ENCODE results near the gene PLEKHG4B. TPM values are rescaled to one million over a fixed set of nuclear protein-coding genes. Genes with fewer than 3 reads are reported as not detected.

The PLEKHG4B gene
- total and polyA plus RNA-seq, 2 of the 4 experiments (the other 2 are of a cell fraction) = 1.1 TPM

- H3K4me3 ChIP-seq (ENCODE audit: insufficient read depth, low read depth, low read length) = no peak overlapping the region
- no peaks in the 10 kb centered on the region for H3K36me3 ChIP-seq (ENCODE audit: control insufficient read depth, insufficient read depth, low read length)
- H2AK9ac ChIP-seq (replicated peaks; ENCODE audit: low read depth, low read length, poor library complexity) = no peak overlapping the region
- no peak overlapping the region for H3K23ac ChIP-seq (ENCODE audit: low read depth, low read length)
- DNase-seq (no peak), ATAC-seq (ENCODE audit: low read depth) (no peak)
- no peak overlapping the region for H2AFZ ChIP-seq (replicated peaks; ENCODE audit: low read length, poor library complexity)
- no peak overlapping the region for H3K9ac ChIP-seq (ENCODE audit: low read depth, low read length)
- H3K9me3 ChIP-seq (ENCODE audit: control insufficient read depth, insufficient read depth, low read length) = no peaks in the 10 kb centered on the region
- in situ Hi-C loops (cut with MboI; ENCODE audit: low sequenced_read_pairs) (no loop called here), dilution Hi-C loops (cut with HindIII; ENCODE audit: low sequenced_read_pairs, unreplicated experiment) (no loop called here), intact Hi-C loops (cut with micrococcal nuclease) (no loop called here)
- H2BK5ac ChIP-seq (ENCODE audit: low read depth, low read length, poor library complexity, severe bottlenecking) = no peak overlapping the region
- H4K5ac ChIP-seq (ENCODE audit: low read depth, low read length) = no peak overlapping the region
- BruUV-seq (replicated peaks) = no TSS peak
- POLR2A ChIA-PET (ENCODE audit: unreplicated experiment) = no interaction called here
- no peak overlapping the region for H3K14ac ChIP-seq (replicated peaks; ENCODE audit: low read depth, low read length)
- H4K91ac ChIP-seq (ENCODE audit: insufficient read depth, low read depth, low read length) = no peak overlapping the region
- peaks cover 35% of the 10 kb centered on the region for H3K27me3 ChIP-seq (ENCODE audit: control insufficient read depth, insufficient read depth, low read length)
- no peaks in the 10 kb centered on the region for H4K20me1 ChIP-seq (ENCODE audit: insufficient read depth, low read length)
- no peak overlapping the region for H3K27ac ChIP-seq (ENCODE audit: insufficient read depth, low read length)
- H4K8ac ChIP-seq (ENCODE audit: low read depth in 2 of 2, low read length in 2 of 2) = no peak overlapping the region
- TF ChIP-seq RAD21 (IDR thresholded peaks at IDR 0.05; ENCODE audit: low read length) = no peak
- no peak for TF ChIP-seq BHLHE40 (IDR thresholded peaks at IDR 0.05; ENCODE audit: low read depth, low read length)
- TF ChIP-seq ELK1 (IDR thresholded peaks at IDR 0.05; ENCODE audit: borderline replicate concordance, low read depth, low read length) = no peak
- no peak for TF ChIP-seq SMC3 (IDR thresholded peaks at IDR 0.05; ENCODE audit: low read depth, low read length)
- TF ChIP-seq MXI1 (IDR thresholded peaks at IDR 0.05; ENCODE audit: borderline replicate concordance, low read depth, low read length) = no peak
- TF ChIP-seq CEBPB (IDR thresholded peaks at IDR 0.05; ENCODE audit: low read depth, low read length) = no peak
- CTCF ChIA-PET = no interaction called here
- H3K4ac ChIP-seq (ENCODE audit: low read depth, low read length) = no peak overlapping the region
- H3K4me2 ChIP-seq (ENCODE audit: low read depth, low read length) = no peak overlapping the region
- 82% methylated on average over 7 of the region's 17 CpGs; no CpG with 5 or more reads in 1 of the 2 experiments for WGBS, 2 experiments (ENCODE audit: extremely low coverage in 2 of 2, insufficient read length in 1 of 2)
- no peaks in the 10 kb centered on the region for H3K4me1 ChIP-seq (ENCODE audit: control insufficient read depth, insufficient read depth, low read length)
- no peak overlapping the region for H2BK15ac ChIP-seq (ENCODE audit: low read depth, low read length)
- no peaks in the 10 kb centered on the region for H3K9me1 ChIP-seq (ENCODE audit: insufficient read depth, low read length)
- no peak overlapping the region for H2BK20ac ChIP-seq (ENCODE audit: low read depth, low read length)
- H2AK5ac ChIP-seq (ENCODE audit: low read depth, low read length) = no peak overlapping the region
- no peak overlapping the region for H3K18ac ChIP-seq (ENCODE audit: low read depth, low read length)
- no peak overlapping the region for H3K56ac ChIP-seq (ENCODE audit: extremely low read depth, insufficient read depth, low read length)
- H2BK120ac ChIP-seq (ENCODE audit: low read depth, low read length) = no peak overlapping the region
- no peaks in the 10 kb centered on the region for H3K79me1 ChIP-seq (ENCODE audit: low read depth in 1 of 2, low read length in 2 of 2)
Observed at GRCh38 chr5:96976-97660, 5.2 kb downstream of the PLEKHG4B start.

Data from IMR-90 (cell line).